ENCODE data around the gene SPINK4.

Gene SPINK4

DNA sequence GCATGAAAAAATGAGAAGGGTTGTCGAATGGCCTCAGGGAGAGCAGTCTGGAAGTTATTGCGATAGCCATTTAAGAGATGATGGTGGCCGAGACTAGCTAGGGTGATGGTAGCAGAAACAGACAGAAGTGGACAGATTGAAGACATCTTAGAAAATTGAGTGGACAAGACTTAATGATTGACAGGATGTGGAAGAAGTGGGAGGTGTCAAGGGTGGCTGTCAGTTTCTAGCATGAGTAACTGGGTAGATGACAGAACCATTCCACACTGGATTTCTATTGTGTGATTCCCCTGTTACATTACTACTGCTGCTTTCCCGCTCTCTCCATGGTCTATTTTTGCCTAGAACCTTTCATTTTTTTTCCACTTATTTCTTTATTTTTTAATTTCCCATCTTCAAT lies 37.5 kb downstream of the SPINK4 start:
- no peaks in the 10 kb centered on the region for H3K27me3 ChIP-seq (ENCODE audit: low read depth)
- H3K36me3 ChIP-seq (replicated peaks), result peaks cover 33% of the 10 kb centered on the region
- in situ Hi-C loops (cut with MboI; ENCODE audit: low sequenced_read_pairs), result no loop called here
- no peaks in the 10 kb centered on the region for H3K4me1 ChIP-seq
- no peak overlapping the region for H3K4me3 ChIP-seq
- DNase-seq (ENCODE audit: low spot score in 2 of 2), result no peak
- H3K9me3 ChIP-seq, result no peaks in the 10 kb centered on the region

DNA sequence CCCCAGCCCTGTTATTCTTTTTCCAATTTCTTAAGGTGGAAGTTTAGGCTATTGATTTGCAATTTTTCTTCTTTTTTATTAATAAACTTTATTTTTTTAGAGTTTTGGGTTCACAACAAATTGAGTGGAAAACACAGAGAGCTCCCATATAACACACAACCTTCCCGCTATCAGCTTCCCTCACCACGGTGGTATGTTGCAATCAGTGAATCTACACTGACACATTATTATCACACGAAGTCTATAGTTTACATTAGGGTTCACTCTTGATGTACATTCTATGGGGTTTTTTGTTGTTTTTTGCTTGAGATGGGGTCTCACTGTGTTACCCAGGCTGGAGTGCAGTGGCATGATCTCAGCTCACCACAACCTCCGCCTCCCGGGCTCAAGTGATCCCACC lies 45.5 kb downstream of the SPINK4 start:
- Histone ChIP-seq H3K9me3 (no peaks in the 10 kb centered on the region), H3K4me3 (no peak overlapping the region)
- in situ Hi-C loops (cut with MboI; ENCODE audit: low sequenced_read_pairs), result no loop called here

DNA sequence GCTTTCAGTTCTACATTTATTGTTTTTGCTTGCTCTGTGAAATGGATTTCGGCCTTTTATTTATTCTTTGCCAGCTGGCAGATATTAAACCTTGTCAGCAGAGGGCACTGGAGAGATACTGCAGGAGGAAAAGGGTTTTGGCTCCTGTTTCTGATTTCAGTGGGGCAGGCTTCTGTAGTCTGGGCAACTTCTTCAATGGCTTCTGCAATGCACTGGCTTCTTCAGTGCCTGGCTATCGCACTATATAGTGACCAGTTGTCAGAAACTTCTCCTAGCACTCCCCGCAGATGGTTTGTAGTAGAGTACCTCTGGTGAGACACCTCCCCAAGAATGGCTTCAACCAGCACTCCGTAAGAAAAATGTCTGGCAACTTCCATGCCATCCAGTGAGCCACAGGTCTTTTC lies 47.1 kb downstream of the SPINK4 start:
- H3K9me3 ChIP-seq, result no peaks in the 10 kb centered on the region
- H3K4me1 ChIP-seq, result peaks cover 11% of the 10 kb centered on the region
- H3K27me3 ChIP-seq (ENCODE audit: low read depth), result no peaks in the 10 kb centered on the region
- DNase-seq (ENCODE audit: low spot score in 2 of 2), result peak; percentile 61 to 62
- peaks cover 6% of the 10 kb centered on the region for H3K36me3 ChIP-seq (replicated peaks)
- in situ Hi-C loops (cut with MboI; ENCODE audit: low sequenced_read_pairs), result no loop called here
- no peak overlapping the region for H3K4me3 ChIP-seq

More for the DNA sequence above, 45.5 kb downstream of the SPINK4 start:
- DNase-seq (ENCODE audit: low spot score in 2 of 2), result no peak
- Histone ChIP-seq H3K36me3 (replicated peaks) (no peaks in the 10 kb centered on the region; the same call in 1 of the 2 replicates), H3K27me3 (ENCODE audit: low read depth) (no peaks in the 10 kb centered on the region), H3K4me1 (no peaks in the 10 kb centered on the region)

DNA sequence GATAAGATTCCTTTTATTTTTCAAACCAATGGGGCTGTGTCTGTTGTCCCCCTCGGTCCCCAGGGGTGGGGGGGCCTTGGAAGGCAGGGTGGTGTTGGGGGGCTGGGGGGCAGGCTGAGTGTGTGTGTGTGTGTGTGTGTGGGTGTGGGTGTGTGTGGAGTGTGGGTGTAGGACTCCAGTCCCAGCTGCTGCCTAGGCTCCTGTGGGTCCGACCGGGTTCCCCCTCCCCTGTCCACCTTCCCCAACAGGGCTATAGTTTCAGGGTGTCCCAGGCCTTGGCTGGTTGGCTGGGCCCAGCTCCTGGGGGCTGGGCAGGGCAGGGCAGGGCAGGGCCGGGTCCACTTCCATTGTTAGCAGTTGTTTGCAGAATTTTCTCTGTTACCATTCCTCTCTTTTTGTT lies 48.3 kb downstream of the SPINK4 start:
- Histone ChIP-seq H3K4me3 (no peak overlapping the region), H3K9me3 (no peaks in the 10 kb centered on the region), H3K27me3 (ENCODE audit: low read depth) (no peaks in the 10 kb centered on the region), H3K36me3 (replicated peaks) (peaks cover 18% of the 10 kb centered on the region), H3K4me1 (peaks cover 14% of the 10 kb centered on the region)
- DNase-seq (ENCODE audit: low spot score in 2 of 2), result no peak
- in situ Hi-C loops (cut with MboI; ENCODE audit: low sequenced_read_pairs), result no loop called here

GRCh38 chr9:33288828-33289483 lies 49.0 kb downstream of the SPINK4 start:
- peaks cover 16% of the 10 kb centered on the region for H3K4me1 ChIP-seq
- no peaks in the 10 kb centered on the region for H3K9me3 ChIP-seq
- no peak overlapping the region for H3K4me3 ChIP-seq
- in situ Hi-C loops (cut with MboI; ENCODE audit: low sequenced_read_pairs), result no loop called here
- H3K36me3 ChIP-seq (replicated peaks), result peaks cover 25% of the 10 kb centered on the region
- H3K27me3 ChIP-seq (ENCODE audit: low read depth), result no peaks in the 10 kb centered on the region
- no peak for DNase-seq (ENCODE audit: low spot score in 2 of 2)

- H3K9me3 ChIP-seq, result no peaks in the 10 kb centered on the region
- peaks cover 16% of the 10 kb centered on the region for H3K4me1 ChIP-seq
- peaks cover 30% of the 10 kb centered on the region for H3K36me3 ChIP-seq (replicated peaks)
- peak overlapping the region; percentile 86 for H3K4me3 ChIP-seq
- in situ Hi-C loops (cut with MboI; ENCODE audit: low sequenced_read_pairs), result no loop called here
- H3K27me3 ChIP-seq (ENCODE audit: low read depth), result no peaks in the 10 kb centered on the region
- peak in 1 of 2 experiments; percentile 19 for DNase-seq (ENCODE audit: low spot score in 2 of 2)
Measured at GRCh38 chr9:33289496-33289895, 49.5 kb downstream of the SPINK4 start.

- no peak for DNase-seq (ENCODE audit: low spot score in 2 of 2)
- peak overlapping the region; percentile 86 for H3K4me3 ChIP-seq
- peaks cover 34% of the 10 kb centered on the region for H3K36me3 ChIP-seq (replicated peaks)
- H3K4me1 ChIP-seq, result peaks cover 16% of the 10 kb centered on the region
- no peaks in the 10 kb centered on the region for H3K9me3 ChIP-seq
- in situ Hi-C loops (cut with MboI; ENCODE audit: low sequenced_read_pairs), result no loop called here
- H3K27me3 ChIP-seq (ENCODE audit: low read depth), result no peaks in the 10 kb centered on the region
Measured at GRCh38 chr9:33289936-33290246, 49.9 kb downstream of the SPINK4 start.

GRCh38 chr9:33290247-33291030 lies 50.5 kb downstream of the SPINK4 start, which contains the start of gene NFX1:
Gene NFX1, plus strand, starts transcription at chr9:33290516. Its CDS starts 57 bp downstream, at chr9:33290573.
- Histone ChIP-seq H3K36me3 (replicated peaks) (peaks cover 40% of the 10 kb centered on the region), H3K4me3 (peak within 1 kb of the TSS; percentile 86), H3K4me1 (peaks cover 16% of the 10 kb centered on the region), H3K9me3 (no peaks in the 10 kb centered on the region), H3K27me3 (ENCODE audit: low read depth) (no peaks in the 10 kb centered on the region)
- in situ Hi-C loops (cut with MboI; ENCODE audit: low sequenced_read_pairs), result no loop called here
- DNase-seq (ENCODE audit: low spot score in 2 of 2), result peak; percentile 93 to 96

DNA sequence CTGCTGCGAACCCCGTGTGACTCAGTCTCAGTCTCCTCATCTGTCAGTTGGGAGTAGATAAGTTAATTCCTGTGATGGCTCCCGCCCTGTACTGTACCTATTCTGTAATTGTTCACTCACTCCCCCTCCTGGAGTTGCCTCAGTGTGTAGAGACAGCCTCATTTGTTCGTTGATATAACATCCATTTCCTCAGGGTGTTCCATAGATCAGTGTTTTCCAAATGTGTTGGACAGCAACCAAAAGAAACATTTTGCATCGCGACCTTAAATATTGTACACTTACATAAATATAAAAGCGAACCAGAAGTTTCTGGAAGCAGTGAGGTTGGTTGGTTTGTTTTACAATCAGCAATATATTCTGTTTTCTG lies 51.0 kb downstream of the SPINK4 start:
- Histone ChIP-seq H3K4me1 (peaks cover 16% of the 10 kb centered on the region), H3K9me3 (no peaks in the 10 kb centered on the region), H3K4me3 (peak overlapping the region; percentile 86), H3K36me3 (replicated peaks) (peaks cover 45% of the 10 kb centered on the region), H3K27me3 (ENCODE audit: low read depth) (no peaks in the 10 kb centered on the region)
- in situ Hi-C loops (cut with MboI; ENCODE audit: low sequenced_read_pairs), result no loop called here
- no peak for DNase-seq (ENCODE audit: low spot score in 2 of 2)

- Histone ChIP-seq H3K27me3 (ENCODE audit: low read depth) (no peaks in the 10 kb centered on the region), H3K36me3 (replicated peaks) (peaks cover 53% of the 10 kb centered on the region), H3K9me3 (no peaks in the 10 kb centered on the region), H3K4me1 (peaks cover 16% of the 10 kb centered on the region), H3K4me3 (peak overlapping the region; percentile 86; the same call in 1 of the 2 replicates)
- DNase-seq (ENCODE audit: low spot score in 2 of 2), result no peak
- in situ Hi-C loops (cut with MboI; ENCODE audit: low sequenced_read_pairs), result no loop called here
Measured at GRCh38 chr9:33291901-33292300, 51.9 kb downstream of the SPINK4 start.

GRCh38 chr9:33293782-33294181 lies 53.8 kb downstream of the SPINK4 start:
- in situ Hi-C loops (cut with MboI; ENCODE audit: low sequenced_read_pairs), result no loop called here
- Histone ChIP-seq H3K4me3 (no peak overlapping the region), H3K27me3 (ENCODE audit: low read depth) (no peaks in the 10 kb centered on the region), H3K9me3 (no peaks in the 10 kb centered on the region), H3K4me1 (peaks cover 16% of the 10 kb centered on the region), H3K36me3 (replicated peaks) (peaks cover 72% of the 10 kb centered on the region)
- DNase-seq (ENCODE audit: low spot score in 2 of 2), result no peak

GRCh38 chr9:33294670-33295432 lies 54.9 kb downstream of the SPINK4 start:
- H3K4me3 ChIP-seq, result no peak overlapping the region
- in situ Hi-C loops (cut with MboI; ENCODE audit: low sequenced_read_pairs), result no loop called here
- no peaks in the 10 kb centered on the region for H3K9me3 ChIP-seq
- no peaks in the 10 kb centered on the region for H3K27me3 ChIP-seq (ENCODE audit: low read depth)
- H3K36me3 ChIP-seq (replicated peaks), result peaks cover 82% of the 10 kb centered on the region
- H3K4me1 ChIP-seq, result peaks cover 16% of the 10 kb centered on the region
- DNase-seq (ENCODE audit: low spot score in 2 of 2), result no peak

DNA sequence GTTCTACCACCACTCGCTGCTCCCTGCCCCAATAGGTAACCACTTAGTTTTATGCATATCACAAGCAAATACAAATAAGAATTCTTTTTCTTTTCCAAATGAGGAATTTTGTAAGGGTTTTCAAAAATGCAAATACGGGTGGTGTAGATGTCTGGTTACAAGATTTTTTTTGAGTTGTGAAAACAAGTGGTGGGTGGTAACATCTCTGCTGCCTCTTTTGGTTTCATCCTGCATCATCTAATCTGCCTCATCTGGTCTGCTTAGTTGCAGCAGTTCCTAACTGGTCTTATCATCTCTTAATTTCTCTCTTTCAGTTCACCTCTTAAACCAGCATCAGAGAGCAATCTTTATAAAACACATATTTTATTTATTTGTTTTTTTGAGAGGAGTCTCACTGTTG lies 55.6 kb downstream of the SPINK4 start:
- Histone ChIP-seq H3K36me3 (replicated peaks) (peaks cover 88% of the 10 kb centered on the region), H3K9me3 (no peaks in the 10 kb centered on the region), H3K4me1 (peaks cover 16% of the 10 kb centered on the region), H3K4me3 (no peak overlapping the region), H3K27me3 (ENCODE audit: low read depth) (no peaks in the 10 kb centered on the region)
- in situ Hi-C loops (cut with MboI; ENCODE audit: low sequenced_read_pairs), result no loop called here
- no peak for DNase-seq (ENCODE audit: low spot score in 2 of 2)

DNA sequence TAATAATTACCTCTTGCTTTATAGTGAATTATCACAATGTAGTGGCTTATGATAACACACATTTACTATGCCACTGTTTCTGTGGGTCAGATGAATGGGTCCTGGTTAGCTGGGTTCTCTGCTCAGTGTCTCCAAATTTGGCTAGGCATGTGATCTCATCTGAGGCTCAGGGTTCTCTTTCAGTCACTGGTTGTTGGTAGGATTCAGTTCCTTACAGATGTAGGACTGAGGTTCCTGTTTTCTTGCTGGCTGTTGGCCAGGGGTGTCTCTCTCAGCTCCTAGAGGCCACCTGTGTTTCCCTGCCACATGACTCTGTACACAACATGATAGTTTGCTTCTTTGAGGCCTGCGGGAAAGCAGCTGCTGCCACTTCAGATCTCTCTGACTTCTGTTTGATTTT lies 57.5 kb downstream of the SPINK4 start:
- H3K36me3 ChIP-seq (replicated peaks), result peaks cover 90% of the 10 kb centered on the region
- H3K9me3 ChIP-seq, result no peaks in the 10 kb centered on the region
- H3K4me1 ChIP-seq, result peaks cover 2% of the 10 kb centered on the region; the same call in 1 of the 2 replicates
- H3K27me3 ChIP-seq (ENCODE audit: low read depth), result no peaks in the 10 kb centered on the region
- no peak overlapping the region for H3K4me3 ChIP-seq
- DNase-seq (ENCODE audit: low spot score in 2 of 2), result no peak
- in situ Hi-C loops (cut with MboI; ENCODE audit: low sequenced_read_pairs), result no loop called here
